ENCODE measurements around the gene GFOD2.

The GFOD2 gene

DNA sequence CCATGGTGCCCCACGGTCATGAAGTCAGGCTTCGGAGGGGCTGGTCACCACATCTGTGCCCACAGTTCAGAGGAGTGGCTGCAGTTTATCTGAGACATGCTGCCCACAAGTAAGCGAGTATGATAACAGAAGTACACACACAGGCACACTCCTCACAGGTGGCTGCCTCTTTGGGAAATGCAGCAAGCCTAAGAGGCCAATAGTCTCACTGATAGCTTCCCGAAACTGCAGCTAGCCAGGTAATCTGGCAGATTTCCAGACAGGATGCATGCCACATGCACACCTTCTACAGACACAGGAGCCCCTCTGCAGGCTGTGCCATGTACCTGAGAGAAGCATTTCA is 12.6 kb upstream of the GFOD2 start:
- DNase-seq = no peak

DNA sequence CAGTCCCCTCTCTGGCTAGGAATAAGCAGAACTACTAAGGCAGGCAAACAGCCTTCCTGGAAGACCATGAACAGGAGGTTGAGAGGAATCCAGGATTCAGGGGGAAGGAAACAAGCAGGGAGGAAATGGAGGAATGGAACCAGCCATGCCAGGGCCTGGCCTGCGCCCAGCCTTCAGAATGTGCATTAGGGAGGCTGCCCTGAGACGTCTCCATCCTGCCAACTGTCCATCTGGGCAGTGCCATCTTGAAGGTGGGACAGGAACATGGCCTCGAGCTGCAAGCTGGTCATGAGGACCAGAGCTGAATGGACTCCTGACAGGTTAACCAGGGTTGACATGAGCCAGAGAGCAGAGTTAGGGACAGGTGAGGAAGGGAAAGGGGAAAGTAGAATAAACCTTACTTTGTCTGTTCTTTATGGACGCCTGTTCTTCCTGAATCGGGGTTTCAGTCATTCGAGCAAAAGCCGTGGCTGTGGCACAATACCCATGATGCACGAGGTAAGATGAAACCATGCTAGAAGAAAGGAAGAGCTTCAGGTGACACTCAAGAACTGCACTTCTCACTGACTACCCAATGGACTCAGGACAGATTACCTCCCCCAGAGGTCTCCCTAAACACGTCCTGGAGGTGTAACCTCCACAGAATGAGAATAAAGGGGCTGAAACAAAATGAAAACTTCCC is 12.1 kb upstream of the GFOD2 start:
- DNase-seq = no peak

DNA sequence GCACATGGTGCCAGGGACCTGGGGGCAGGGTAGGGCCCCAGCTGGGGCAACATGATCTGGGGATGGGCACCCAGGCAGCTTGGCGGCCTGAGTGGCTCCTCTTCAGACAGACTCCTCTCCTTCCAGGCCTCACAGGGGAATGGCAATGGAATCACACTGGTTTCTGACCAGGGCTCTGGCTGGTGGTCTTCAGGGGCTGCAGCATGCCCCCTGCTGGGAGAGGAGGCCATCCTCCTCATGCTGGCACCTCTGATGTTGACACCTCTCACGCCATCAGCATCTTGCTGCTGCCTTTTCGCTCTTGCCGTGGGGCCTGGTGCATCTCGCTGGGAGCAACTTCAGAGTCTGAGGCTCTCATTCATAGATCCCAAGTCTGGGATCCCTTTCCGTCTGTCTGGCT is 11.2 kb upstream of the GFOD2 start:
- DNase-seq = no peak

DNA sequence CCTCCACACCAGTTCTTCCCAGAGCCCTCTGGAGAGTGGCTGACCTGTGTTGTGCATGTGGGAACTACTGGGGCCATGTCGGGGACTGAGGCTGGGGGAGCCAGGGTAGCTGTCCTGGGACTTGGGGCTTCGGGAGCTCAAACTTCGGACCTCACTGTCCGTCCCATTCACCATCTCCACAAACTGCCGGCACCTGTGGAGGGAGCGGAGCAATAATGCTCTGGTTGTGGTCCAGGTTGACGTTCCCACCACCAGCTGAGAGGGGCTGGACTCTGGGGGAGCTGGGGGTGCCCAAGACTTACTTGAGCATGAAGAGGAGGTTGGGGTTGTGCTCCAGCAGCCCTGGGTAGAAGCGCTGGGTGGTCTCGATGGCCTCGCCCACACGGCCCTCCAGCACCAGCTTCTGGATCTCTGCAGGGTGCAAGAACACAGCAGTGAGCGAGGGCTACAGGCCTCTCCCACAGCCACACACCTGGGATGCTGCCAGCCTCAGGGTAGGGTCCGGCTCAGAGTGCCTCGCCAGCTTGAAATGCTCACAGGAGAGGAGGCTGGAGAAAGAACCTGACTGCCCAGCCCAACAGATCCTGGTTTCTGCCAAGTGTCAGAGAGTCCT is 10.6 kb upstream of the GFOD2 start:
- no peak for DNase-seq

DNA sequence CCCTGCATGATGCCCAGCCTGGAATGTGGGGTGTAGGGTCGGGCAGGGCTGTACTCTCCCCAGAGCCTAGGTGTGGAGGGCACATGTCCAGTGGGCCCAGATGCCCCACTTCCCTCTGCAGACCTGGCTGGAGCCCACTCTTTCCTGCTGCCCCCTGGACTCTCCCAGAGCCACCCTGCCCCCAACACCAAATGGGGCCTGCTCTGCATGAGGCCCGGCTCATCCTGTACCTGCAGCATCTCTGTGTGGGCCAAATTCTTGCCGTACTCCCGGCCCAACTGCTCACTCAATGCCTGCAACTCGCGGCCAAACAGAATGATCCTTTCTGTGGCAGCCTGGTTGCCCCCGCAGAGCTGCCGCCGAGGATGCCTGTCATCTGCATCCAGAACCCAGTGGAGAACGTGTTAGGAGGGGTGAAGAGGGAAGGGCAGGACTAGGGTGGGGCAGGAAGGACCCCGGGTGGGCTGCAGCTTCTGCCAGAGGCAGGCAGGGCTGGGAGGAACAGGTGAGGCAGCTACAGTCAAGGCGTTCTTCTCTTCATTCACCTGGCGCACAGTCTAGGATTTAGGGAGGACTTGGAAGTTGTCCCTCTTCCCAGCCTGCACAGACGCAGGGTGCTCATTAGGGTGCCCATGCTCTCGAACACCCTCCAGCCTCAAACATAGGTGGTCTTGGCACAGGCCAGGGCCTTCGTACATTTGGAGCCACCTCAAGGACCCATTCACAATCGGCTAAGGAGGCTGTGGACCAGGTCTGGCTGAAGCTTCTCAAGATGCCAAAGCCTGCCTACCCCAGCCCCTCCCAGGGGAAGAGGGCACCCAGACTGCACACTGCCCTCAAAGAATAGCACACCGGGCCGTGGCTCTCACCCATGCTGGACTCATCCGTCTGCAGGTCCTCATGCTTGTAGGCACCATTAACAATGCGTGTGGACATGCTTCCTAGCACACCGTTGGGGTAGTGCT is 8.7 kb upstream of the GFOD2 start:
- DNase-seq = no peak

DNA sequence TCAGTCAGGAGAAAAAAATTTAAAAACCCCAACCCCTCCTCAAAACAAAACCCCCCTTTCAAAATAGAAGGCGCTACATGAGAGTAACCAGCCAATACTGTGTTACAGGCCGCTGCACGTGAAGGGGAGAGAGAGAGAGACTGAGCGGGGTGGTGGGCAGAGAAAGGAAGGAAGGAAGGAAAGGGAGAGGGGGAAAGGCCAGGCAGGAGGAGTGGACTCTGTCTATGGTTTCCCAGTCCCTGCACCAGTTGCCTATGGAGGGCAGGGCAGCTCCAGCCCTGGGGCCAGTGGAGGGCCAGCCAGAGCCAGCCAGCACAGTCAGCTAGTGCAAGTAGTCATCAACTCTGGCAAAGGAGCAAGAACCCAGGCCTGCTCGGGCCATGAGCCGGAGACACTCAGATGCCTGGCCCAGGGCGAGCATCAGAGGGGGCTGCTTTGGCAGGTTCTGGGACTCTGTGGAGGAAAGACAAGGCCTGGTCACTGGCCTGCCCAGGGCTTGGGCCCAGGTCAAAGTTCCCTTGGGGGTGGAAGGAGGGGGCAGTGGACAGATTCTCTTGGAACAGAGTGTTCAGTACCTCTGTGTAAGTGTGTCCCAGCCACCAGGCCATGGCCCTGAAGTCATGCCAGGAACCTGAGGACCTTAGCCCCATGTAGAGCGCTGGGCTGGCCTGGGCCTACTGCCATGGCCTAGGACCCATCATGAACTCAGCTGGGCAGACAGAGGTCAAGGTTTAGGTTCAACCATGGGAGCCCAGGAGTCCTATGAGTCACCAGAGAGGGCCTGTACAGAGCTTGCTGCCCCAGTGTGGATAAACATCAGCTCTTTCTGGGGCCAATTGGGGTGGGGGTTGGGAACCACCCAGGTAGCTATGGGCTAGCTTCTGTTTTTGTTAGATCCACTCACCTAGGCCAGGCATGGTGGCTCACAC is 7.3 kb upstream of the GFOD2 start:
- DNase-seq = no peak

DNA sequence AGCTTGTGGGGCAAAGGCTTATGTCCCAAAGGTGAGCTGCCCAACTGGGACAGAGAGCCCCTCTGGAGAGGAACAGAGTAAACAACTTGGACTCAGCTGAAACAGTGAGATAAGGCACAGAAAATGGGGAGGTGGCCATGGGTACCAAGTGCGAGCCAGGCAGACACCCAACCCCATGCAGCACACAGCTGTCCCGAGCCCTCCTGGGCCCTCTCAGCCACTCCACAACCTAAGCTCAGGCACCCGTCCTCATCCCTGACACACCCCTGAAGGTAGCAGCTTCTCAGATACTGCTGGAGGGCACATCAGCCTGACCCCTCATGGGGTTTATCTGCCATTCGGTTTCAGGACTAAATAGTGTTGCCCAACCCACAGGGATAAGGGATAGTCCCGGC is 4.8 kb upstream of the GFOD2 start:
- no peak for DNase-seq

DNA sequence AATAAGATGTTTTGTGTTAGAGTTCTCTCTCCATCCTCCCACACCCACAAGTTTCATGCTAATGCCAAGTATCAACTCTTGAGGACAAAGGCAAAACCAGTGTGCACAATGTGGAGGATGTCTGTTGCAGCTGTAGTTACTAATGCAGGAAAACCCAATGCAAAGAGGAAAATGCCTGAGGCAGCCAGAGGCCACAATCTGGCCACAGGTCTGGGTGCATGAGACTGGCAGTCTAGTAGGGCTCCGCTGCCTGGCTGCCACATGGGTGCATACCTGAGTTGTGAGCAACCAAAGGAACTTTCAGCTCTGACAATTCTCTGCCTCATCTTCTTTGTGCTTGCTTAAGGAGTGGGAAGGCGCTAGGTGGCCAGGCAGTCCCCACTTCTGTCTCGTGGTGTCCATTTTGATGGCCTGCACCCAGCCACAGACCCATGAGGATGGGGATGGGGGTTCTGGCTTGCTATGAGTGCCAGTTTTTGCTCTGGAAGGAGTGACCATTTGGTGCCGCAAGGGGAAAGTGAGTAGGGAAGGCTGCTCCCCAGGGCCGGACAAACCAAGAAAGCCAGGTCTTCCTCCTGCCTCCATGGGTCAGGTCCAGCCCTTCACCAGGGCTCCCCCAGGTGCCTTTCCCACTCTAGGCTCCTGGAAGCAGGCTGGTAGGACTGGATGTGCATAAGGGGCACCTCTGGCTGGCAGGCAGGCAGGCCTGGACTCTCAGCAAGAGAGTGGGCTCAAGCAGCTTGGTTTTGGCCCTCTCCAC is 4.2 kb upstream of the GFOD2 start:
- no peak for DNase-seq

DNA sequence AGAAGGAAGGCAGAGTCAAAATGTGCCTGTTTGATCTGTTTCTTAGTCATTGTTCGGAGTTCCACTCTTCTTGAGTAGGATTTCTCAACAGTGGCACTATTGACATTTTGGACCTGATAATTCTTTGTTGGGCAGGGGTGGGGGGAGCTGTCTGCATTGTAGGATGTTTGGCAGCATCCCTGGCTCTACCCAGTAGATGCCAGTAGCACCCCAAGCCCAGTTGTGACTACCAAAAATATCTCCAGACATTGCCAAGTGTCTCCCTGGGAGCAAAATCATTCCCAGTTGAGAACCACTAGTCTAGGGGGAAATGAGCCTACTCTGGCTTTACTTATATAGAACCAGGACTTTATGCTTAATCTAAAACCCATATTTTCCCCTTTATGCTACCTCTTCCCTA is 1.1 kb upstream of the GFOD2 start:
- no peak for DNase-seq

DNA sequence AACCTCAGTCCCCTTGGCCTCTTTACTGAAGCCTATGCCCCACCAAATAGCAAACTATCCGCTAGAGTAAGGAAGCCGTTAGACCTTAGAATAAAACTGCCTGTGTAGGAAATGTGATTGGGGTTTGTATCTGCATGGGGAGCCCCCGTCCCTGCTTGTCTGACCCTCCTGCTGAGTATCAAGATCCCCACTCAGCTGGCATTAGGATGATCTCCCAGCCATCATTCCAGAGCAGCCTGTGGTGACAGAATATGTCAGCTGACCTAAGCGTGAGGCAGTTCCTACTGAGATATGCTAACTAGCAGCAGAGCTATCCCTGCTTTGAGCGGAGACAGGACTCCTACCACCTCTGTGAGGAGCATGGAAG is 645 bp upstream of the GFOD2 start:
- peak in 1 of 2 donors; percentile 10 for DNase-seq

DNA sequence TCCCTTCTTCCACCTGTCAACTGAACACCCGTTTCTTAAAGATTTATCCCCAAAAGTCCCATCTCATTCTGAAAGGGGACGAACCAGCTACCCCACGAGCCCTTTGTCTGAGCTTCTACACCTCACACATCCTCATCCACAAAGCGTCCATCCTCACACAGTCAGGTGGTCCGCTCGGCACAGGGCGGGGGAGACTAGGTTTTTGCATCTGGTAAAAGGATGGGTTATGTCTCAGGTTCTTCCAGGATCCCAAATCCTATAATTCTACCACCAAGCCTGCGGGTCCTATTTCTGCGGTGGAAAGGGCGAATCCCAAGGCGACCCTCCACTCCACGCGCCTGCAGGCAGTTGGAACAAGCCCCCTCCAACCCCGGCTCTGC is 458 bp downstream of the GFOD2 start:
- DNase-seq = no peak

DNA sequence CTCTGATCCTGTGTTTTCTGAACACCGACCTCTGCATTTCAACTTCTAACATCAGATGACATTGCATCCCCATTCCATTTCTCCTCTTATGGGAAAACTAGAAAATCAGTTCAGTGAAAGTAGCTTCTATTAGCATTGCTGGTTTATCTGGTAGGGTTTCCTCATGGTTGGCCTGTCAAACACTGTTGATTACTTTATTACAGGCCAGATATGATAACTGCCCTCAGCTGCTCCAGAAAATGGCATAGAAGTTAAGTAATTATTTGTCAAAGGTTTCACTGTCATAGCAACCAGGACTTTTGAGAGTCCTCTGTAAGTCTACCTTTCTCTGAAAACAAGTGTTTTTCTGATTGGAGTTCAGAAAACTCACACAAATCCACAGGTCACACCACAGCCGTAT is 3.0 kb downstream of the GFOD2 start:
- no peak for DNase-seq

DNA sequence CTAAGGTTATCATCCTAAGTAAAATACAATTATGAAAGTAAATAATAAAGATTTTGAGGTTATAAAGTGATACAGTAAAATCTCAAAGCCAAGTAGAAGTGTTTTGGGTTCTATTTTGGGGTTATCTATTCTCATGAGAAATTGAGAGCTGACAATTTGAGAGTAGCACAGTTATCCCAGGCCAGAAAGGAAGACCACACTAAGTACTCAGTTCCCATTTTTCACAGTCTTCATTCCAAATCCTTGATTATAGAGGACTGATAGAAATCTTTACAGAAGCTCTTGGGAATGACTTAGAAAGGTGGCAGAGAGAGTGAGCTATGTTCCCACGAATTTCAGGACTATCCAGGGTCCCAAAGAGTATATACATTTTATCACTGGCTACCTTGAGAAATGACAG is 4.6 kb downstream of the GFOD2 start:
- DNase-seq = no peak

DNA sequence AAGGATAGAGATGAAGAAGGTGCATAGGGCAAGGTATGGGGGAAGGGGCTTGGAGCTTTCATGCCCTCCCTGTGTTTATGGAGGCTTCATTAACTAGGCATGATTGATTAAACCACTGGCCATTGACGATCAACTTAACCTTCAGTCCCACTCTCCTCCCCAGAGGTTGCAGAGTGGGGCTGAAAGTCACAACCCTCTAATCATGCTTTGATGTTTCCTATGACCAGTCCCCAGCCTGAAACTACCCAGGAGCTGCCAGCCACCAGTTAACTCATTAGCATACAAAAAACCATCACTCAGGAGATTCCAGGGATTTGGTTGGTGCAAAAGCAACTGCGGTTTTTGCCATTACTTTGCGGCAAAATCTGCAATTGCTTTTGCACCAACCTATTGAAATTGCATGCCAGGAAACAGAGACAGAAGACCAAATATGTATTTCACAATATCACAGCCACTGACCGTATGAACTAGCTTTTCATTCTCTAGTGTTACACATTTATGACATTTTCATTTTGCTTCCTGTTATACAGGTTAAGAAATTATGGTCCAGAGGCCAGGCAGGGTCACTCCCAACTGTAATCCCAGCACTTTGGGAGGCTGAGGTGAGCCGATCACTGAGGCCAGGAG is 5.4 kb downstream of the GFOD2 start:
- no peak for DNase-seq

DNA sequence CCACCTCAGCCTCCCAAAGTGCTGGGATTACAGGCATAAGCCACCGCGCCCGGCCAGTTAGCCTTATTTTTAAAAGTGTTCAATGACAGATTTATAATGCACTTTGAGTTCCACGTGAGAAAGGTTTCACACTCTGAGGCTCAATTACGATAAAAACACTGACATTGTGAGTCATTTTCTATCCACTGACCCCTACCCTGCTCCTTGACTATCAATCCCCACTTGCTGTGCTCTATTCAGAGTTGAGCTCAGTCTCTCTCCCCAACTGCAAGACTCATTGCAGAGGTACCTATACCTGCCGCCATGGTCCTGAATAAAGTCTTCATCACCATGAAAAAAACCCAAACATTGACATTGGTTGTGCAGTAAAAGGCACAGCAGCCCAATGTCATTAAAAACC is 8.5 kb downstream of the GFOD2 start:
- DNase-seq = no peak

DNA sequence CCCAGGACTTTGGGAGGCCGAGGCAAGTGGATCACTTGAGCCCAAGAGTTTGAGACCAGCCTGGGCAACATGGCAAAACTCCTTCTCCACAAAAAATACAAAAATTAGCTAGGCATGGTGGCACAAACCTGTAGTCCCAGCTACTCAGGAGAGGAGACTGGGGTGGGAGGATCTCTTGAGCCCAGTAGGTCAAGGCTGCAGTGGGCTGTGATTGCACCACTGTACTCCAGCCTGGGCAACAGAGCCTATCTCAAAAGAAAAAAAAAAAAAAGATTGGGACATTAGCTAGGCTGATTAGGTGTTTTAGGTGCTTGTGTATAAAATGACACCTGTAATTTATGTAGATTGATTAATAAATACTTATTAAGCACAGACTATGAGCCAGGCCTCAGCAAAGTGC is 10.1 kb downstream of the GFOD2 start:
- DNase-seq = no peak

DNA sequence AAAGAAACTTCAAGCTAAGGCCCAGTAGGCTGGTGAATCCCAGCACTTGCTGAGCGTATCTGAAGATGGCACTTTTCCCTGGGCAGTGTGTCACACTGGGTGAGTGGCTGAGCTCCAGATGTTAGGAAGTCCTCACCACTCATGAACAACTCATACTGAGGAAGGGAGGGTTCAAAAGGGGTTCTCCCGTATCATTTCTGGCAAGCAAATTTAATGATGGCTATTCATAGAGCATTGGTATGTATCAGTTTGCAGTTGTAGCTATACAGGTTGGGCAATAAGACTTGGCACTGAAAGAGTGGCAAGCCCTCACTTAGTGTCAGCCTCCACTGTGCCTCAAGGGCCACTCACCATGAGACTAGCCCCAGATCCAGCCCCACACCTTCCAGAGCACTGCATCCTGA is 10.7 kb downstream of the GFOD2 start:
- no peak for DNase-seq

DNA sequence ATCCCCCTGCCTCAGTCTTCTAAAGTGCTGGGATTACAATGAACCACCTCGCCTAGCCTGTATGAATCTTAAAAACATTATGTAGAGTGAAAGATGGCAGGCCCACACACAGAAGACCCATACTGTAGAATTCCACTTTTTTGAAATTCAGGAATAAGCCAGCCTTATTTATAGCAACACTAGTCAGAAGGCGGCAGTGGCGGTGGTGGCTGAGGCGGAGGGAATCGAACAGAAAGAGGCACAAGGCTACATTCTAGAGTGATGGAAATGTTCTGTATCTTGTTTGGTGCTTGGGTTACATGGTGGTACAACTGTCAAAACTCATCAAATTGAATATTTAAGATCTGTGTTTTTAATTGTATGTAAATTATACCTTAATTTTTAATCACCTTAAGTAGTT is 11.3 kb downstream of the GFOD2 start:
- DNase-seq = no peak

DNA sequence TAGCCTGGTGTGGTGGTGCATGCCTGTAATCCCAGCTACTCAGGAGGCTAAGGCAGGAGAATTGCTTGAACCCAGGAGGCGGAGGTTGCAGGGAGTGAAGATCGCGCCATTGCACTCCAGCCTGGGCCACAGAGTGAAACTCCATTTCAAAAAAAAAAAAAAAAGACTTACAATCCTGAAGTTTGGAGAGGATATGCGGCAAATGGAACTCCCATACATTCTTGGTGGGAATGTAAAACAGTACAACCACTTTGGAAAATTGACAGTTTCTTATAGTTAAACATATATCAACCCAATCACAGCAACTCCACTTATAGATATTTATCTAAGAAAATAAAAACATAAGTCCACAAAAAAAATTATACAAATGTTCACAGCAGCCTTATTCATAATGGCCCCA is 11.9 kb downstream of the GFOD2 start:
- no peak for DNase-seq

DNA sequence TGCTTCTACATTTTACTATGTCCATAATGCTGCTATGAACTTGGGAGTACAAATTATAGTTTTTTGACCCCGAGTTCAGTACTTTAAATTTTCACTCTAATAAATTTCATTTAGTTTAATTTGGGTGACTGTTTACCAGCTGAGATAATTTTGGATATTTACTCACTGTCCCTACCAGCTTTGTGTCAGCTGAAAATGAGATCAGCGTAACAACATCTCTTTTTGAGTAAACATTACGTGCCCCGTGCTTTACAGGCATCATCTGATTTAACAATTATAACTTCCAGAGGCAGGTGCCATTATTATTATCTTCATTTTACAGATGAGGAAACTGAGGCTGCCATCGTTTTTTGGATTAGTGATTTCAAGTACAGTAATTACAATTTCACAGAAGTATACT is 15.0 kb downstream of the GFOD2 start:
- no peak for DNase-seq

DNA sequence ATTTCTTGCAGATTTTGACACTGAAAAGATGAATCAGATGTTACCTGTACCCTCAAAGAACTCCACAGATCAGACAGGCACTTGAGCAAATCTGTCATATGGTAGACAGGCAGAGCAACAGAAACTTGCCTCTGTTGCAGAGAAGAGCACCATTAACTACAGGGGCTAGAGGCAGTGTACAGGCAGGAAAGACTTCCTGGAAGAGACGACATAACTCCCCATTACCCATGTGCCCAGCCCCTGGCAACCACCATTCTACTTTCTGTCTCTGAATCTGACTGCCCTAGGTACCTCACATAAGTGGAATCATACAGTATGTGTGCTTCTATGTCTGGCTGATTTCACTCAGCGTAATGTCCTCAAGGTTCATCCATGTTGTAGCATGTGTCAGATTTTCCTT is 15.5 kb downstream of the GFOD2 start:
- no peak for DNase-seq

DNA sequence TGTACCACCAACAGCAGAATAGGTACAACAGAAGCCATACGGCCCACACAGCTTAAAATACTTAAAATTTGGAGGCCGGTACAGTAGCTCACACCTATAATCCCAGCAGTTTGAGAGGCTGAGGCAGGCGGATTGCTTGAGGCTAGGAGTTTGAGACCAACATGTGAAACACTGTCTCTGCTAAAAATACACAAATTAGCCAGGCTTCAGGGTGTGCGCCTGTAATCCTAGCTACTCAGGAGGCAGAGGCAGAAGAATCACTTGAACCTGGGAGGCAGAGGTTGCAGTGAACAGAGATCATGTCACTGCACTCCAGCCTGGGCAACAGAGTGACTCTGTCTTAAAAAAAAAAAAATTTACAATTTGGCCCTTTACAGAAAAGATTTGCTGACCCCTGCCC is 17.0 kb downstream of the GFOD2 start:
- DNase-seq = no peak
